Lower lobe of right lung (tissue), 2 donors: Measurements from ENCODE around the gene FLCN. TPM values are rescaled to one million over a fixed set of nuclear protein-coding genes. Genes with fewer than 3 reads are reported as not detected.

Source experiments
- ATAC-seq, 2 donors: fragments of 200-7000 bp; cut with Tn5 transposase; one replicate each; pipeline ENCODE4 v1.9.1; 2020 to 2022; ENCODE audit warnings: mild to moderate bottlenecking in 2 of 2, moderate library complexity in 2 of 2
- DNase-seq: peaks from one replicate; pipeline ENCODE4 v3.0.0-alpha.2; 2020
- H3K27ac ChIP-seq: fragments of 200-600 bp; one replicate; pipeline ENCODE4 v1.8.0; 2022
- H3K27me3 ChIP-seq: fragments of 200-600 bp; one replicate; pipeline ENCODE4 v1.8.0; 2022; ENCODE audit warnings: low read depth
- H3K36me3 ChIP-seq: fragments of 200-600 bp; one replicate; pipeline ENCODE4 v1.8.0; 2022; ENCODE audit warnings: mild to moderate bottlenecking
- H3K4me1 ChIP-seq: fragments of 200-600 bp; one replicate; pipeline ENCODE4 v1.8.0; 2022
- H3K4me3 ChIP-seq: fragments of 200-600 bp; one replicate; pipeline ENCODE4 v1.8.0; 2022; ENCODE audit warnings: mild to moderate bottlenecking
- H3K9me3 ChIP-seq: fragments of 200-600 bp; one replicate; pipeline ENCODE4 v1.8.0; 2022
- intact Hi-C: fragments of 100-400 bp; cut with DNase I; formaldehyde crosslinking; loops from one replicate; pipeline ENCODE4 v1.11.0; 2022
- total RNA-seq: library from RNA; stranded (reverse); fragmentation: NEBNext Ultra II Directional; extraction: Animal tissue kit (Norgen Biotek cat#: 25700); gene quantifications from one replicate; pipeline ENCODE4 v1.2.1, GENCODE V29; 2021
- TF ChIP-seq, protein P1 (sequence below): fragments of 200-600 bp; IDR thresholded peaks from one replicate; pipeline ENCODE4 v1.8.0; 2022; ENCODE audit warnings: antibody characterized with exemption, mild to moderate bottlenecking
- donor health status: DM: no; HTN: yes; CAD: no; lungs with severe emphysema.

Gene FLCN
- total RNA-seq, 1 donor from 2014 or later = 92.6 TPM

DNA sequence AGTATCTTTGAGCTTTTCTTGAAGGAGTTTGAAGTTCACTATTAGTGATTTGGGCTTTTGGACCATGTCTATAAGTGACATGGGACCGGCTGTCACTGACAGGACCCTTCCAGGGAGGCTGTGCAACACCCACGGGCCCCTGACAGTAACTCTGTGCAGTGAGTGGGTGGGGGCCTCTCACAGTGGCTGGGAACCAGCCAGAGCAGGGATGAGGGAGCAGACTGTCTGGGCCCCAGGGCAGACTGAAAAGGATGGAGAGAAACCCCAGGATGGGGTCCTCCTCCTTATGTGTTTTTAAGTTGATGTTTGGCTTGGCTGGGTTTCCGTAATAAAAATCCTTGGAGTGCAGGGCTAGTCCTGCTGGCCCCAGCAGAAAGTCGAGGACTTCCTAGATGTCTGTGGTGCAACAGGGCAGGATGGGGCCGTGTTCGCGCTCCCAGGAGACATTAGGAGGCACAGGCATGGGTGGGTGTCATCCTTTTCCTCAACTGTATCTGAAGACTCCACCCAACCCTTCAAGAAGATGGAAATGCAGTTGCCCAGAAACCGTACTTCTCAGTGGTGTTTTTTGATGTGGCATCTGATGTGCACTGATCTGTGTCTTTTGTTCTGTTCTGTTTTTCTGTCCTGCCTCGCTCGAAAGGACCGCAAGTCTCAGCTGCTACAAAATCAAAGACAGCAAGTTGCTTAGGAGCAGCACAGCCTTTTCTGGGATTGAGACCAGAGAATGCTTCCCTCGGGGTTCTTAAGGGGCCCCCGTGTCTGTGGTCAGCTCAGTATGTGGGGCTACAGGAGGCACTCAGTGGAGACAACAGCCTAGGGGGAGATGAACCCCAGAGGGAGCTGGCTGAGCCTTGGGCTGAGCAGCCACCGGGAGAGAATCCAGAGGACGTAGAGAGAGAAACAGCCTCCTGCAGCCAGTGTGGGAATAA, 55.0 kb downstream of the FLCN start:
- intact Hi-C loops = no loop called here
- Histone ChIP-seq H3K4me3 (no peak overlapping the region), H3K36me3 (peaks cover 79% of the 10 kb centered on the region), H3K4me1 (peaks cover 31% of the 10 kb centered on the region), H3K27me3 (no peaks in the 10 kb centered on the region), H3K9me3 (no peaks in the 10 kb centered on the region), H3K27ac (no peak overlapping the region)
- DNase-seq = no peak
- TF ChIP-seq, protein P1, sequence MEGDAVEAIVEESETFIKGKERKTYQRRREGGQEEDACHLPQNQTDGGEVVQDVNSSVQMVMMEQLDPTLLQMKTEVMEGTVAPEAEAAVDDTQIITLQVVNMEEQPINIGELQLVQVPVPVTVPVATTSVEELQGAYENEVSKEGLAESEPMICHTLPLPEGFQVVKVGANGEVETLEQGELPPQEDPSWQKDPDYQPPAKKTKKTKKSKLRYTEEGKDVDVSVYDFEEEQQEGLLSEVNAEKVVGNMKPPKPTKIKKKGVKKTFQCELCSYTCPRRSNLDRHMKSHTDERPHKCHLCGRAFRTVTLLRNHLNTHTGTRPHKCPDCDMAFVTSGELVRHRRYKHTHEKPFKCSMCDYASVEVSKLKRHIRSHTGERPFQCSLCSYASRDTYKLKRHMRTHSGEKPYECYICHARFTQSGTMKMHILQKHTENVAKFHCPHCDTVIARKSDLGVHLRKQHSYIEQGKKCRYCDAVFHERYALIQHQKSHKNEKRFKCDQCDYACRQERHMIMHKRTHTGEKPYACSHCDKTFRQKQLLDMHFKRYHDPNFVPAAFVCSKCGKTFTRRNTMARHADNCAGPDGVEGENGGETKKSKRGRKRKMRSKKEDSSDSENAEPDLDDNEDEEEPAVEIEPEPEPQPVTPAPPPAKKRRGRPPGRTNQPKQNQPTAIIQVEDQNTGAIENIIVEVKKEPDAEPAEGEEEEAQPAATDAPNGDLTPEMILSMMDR = no peak
- no peak for ATAC-seq

DNA sequence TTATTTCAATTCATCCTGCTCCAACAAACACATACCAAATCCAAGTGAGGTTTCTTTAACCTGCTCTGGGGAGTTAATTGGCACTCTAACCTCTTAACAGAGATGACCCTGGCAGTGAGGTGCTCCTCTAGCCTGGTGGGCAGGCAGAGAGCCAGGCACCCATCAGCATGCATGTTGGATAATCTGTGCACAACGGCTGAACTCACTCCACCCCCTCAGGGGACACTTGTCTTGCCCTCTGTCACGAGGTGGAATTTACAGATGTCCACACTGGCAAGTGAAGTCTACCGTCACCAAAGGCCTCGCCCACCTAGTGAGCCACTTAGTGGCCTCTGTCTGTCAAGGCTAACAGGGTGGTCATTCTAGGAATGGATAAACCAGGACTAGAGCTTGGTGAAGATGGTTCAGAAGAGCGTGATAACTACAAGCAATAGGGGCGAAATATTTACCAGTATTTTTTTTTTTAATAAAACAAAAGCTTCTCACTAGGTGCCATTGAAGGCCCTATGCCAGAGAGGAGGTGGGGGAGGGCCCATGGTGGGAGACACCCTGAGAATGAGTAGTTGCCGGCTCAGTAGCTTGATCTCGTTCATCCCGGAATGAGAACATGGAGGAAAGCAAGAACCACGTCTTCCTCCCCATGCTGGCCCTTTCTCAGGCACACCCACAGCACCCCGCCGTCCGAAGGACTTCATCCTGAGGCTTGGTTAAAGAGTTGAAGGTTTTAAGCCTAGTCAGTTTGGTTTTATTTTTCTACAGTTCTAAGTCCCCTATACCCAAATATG, 56.0 kb downstream of the FLCN start:
- H3K4me3 ChIP-seq = no peak overlapping the region
- no peak overlapping the region for H3K27ac ChIP-seq
- H3K27me3 ChIP-seq = no peaks in the 10 kb centered on the region
- intact Hi-C loops = no loop called here
- TF ChIP-seq, protein P1 = no peak
- H3K9me3 ChIP-seq = no peaks in the 10 kb centered on the region
- H3K36me3 ChIP-seq = peaks cover 89% of the 10 kb centered on the region
- no peak for DNase-seq
- ATAC-seq = no peak
- peaks cover 23% of the 10 kb centered on the region for H3K4me1 ChIP-seq

DNA sequence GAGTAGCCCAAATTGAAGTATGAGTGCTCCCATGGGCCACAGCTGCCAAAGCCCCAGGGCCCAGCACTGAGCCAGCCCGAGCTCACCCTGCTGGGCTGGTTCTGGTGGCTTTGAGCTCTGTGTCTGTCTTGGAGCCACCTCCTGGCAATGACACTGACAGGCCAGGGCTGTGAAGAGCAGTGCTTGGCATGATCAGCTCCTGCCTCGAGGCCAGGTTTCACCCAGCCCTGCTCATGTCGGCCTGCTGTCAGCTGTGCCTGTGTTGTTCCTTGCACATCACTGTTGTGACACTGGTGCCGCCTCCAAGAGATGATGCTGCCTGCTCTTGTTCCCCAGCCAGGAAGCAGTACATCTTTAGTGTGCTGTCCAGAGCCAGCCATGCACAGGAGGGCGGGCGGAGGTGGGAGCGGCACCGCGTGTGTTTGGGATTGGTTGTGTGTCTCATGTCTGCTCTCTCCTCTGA, 56.8 kb downstream of the FLCN start:
- H3K4me1 ChIP-seq = peaks cover 20% of the 10 kb centered on the region
- peaks cover 97% of the 10 kb centered on the region for H3K36me3 ChIP-seq
- TF ChIP-seq, protein P1 = no peak
- ATAC-seq (no peak), DNase-seq (no peak)
- intact Hi-C loops = no loop called here
- no peaks in the 10 kb centered on the region for H3K27me3 ChIP-seq
- no peaks in the 10 kb centered on the region for H3K9me3 ChIP-seq
- no peak overlapping the region for H3K27ac ChIP-seq
- no peak overlapping the region for H3K4me3 ChIP-seq

DNA sequence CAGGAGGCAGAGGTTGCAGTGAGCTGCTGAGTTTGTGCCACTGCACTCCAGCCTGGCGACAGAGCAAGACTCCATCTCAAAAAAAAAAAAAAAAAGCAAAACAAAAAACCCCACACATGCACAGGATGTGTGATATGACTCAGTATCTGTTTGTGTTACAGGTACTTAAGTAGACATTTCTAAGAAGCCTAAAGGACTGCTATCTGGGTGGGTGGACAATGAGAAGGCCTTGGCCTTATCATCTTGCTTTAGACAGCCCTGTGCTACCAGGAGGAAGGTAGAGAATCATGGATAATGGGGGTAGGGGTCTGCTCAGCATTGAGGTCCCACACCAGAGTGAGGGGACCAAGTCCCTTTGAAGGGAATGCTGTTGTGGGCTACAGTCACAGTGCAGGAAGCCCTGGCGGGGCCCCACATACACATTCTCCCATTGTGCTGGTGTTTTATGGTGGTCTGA, 57.6 kb downstream of the FLCN start:
- Histone ChIP-seq H3K27ac (peak overlapping the region; percentile 9), H3K9me3 (no peaks in the 10 kb centered on the region), H3K4me1 (peaks cover 12% of the 10 kb centered on the region), H3K27me3 (no peaks in the 10 kb centered on the region), H3K36me3 (peaks cover 100% of the 10 kb centered on the region), H3K4me3 (no peak overlapping the region)
- intact Hi-C loops = no loop called here
- TF ChIP-seq, protein P1 = no peak
- DNase-seq = no peak
- no peak for ATAC-seq

DNA sequence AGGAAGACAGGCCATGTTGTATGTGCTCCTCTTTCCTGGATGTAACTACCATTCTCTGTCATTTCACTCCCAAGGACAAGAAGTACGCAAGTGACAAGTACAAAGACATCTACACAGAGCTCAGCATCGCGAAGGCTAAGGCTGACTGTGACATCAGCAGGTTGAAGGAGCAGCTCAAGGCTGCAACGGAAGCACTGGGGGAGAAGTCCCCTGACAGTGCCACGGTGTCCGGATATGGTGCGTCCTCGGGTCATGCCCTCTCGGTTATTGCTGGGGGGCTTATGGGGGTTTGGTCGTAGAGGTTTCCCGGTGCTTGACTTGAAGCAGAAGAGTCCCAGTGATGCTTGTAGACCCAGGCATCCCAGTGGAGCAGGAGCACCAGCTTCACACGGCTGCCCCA, 59.8 kb downstream of the FLCN start:
- Histone ChIP-seq H3K27me3 (no peaks in the 10 kb centered on the region), H3K4me3 (no peak overlapping the region), H3K4me1 (peaks cover 10% of the 10 kb centered on the region), H3K27ac (no peak overlapping the region), H3K36me3 (peaks cover 100% of the 10 kb centered on the region), H3K9me3 (no peaks in the 10 kb centered on the region)
- no peak for DNase-seq
- intact Hi-C loops = no loop called here
- no peak for ATAC-seq
- TF ChIP-seq, protein P1 = no peak
